HG03175 (cell line): ENCODE data around the gene SEMA4D.
A peak's percentile ranks its signal among the peaks of the same experiment; 100 is the strongest.
"Not testable (repeated sequence)": the region's sequence is repeated elsewhere in the genome, so short reads cannot be mapped to it uniquely, and the experiment has no call there.

ENCODE experiments used
- ATAC-seq: cut with Tn5 transposase; IDR thresholded peaks from one replicate; pipeline ENCODE4 v1.9.1; 2021; ENCODE audit warnings: mild to moderate bottlenecking, moderate library complexity; ENCODE audit not compliant: unreplicated experiment

Gene SEMA4D

DNA sequence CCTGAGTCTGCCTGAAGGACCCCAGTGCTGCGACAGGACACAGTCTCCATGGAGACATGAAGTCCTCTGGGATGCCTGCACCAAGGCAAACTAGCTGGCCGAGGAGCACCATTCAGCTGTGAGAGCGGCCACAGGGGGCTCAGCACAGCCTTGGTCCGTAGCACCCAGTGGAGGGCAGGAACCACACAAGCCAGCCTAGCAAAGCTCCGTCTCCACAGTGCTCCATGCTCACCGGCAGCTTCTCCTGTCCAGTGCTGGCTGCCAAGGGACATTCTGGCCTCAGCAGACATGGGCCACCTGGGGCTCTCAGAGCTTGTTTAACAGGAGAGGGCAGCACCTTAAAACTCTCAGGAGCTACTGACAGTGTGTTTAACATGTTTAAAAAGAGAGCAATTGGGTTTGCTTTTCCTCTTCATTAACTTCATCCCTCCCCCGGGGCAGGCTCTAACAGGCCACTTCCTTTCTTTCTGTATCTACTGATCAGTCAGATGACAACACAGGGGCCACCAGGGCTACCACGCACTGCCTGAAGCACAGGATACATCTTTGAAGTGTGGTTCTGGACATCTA is 122.6 kb downstream of the SEMA4D start:
- ATAC-seq: peak; percentile 69

DNA sequence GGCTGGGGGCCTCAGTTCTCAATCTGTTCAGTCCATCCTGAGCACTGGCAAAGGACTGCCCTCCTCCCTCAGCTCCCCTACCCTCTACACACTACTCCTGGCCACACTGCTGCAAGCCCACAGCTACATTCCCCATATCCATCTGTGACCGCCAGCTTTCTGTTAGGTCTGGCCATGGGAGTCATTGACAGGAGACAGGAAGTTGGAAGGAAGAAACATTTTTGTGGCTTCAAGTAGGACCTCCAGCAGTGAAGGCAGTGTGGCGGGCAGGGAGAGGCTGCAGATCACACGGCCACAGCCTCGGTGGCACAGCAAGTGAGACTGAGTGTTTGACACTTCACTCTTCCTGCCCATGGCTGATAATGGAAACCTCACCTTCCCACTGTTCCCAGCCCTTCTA is 123.7 kb downstream of the SEMA4D start:
- no peak for ATAC-seq

DNA sequence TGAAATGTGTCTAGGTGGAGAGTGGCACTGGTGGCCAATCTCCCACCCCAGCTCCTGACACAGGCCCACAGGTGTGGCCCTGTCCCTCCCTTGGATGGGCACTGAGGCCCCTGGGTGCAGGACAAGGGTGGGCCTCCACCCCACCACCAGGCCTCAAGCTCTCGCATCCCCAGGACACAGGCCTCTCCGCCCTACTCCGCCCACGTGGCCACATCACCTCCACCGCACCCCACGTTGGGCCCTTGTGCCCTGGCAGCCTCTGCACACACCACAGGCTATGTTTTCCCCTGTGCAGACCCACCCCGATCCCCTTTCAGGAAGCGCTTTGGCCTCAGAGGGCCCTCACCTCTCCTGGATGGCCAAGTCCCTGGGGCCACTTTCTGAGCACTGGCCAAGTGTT is 124.9 kb downstream of the SEMA4D start:
- ATAC-seq: no peak

DNA sequence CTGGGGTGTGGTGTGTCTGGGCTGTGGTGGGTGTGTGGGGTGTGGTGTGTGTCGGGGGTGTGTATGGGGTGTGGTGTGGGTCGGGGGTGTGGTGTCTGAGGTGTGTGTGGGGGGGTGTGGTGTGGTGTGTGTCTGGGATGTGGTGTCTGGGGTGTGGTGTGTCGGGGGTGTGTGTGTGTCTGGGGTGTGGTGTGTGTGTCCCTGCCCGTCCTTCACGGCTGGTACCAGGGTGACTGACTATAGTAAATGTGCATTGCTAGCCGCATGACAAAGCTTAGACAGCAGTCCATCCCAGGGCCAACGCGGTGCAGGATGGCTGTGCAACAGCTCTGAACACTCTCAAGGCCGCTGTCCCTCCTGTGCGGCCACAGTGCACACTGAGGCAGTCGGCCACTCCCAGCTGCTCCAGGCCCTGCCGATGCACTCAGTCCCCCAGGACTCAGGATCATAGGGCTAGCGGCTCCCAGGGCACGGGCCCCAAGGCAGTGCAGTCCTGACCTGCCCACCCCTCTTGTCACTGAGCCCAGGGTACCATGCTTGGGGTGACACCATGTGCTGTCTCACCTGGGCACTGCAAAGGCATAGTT is 125.6 kb downstream of the SEMA4D start:
- no peak for ATAC-seq

DNA sequence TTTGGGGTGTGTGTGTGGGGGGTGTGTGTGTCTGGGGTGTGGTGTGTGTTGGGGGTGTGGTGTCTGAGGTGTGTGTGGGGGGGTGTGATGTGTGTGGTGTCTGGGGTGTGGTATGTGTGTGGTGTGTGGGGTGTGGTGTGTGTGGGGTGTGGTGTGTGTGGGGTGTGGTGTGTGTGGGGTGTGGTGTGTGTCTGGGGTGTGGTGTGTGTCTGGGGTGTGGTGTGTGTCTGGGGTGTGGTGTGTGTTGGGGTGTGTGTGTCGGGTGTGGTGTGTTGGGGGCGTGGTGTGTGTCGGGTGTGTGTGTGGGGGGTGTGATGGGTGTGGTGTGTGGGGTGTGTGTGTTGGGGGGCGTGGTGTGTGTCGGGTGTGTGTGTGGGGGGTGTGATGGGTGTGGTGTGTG is 126.1 kb downstream of the SEMA4D start:
- ATAC-seq: not testable (repeated sequence)

DNA sequence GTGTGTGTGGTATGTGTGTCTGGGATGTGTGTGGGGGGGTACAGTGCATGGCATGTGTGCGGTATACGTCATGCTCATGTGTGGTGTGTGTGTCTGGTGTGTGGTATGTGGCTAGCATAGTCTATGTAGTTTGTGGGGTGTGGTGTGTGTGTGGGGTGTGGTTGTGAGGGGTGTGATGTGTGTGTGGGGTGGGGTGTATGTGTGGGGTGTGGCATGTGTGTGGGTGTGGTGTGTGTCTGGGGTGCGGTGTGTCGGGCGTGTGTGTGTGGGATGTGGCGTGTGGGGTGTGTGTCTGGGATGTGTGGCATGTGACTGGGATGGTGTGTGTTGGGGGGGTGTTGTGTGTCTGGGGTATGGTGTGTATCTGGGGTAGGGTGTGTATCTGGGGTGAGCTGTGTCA is 127.3 kb downstream of the SEMA4D start:
- no peak for ATAC-seq

DNA sequence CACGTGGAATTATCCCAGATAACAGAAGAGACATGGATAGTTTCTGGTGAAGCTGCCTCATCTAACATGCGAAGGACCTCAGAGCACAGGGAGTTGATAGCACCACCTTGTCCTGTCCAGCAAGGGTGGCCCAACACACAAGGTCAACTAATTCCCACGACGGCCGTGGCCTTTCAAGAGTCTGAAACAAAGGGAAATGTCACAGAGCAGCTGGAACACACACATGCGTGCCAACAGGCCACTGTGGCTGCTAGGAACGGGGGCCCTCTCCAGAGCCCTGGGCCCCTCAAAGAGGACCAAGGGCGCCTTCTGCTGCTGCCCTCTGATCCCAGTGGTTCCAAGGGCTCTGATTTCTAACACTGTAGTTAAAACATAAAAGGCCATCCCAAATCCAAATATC is 128.9 kb downstream of the SEMA4D start:
- no peak for ATAC-seq

DNA sequence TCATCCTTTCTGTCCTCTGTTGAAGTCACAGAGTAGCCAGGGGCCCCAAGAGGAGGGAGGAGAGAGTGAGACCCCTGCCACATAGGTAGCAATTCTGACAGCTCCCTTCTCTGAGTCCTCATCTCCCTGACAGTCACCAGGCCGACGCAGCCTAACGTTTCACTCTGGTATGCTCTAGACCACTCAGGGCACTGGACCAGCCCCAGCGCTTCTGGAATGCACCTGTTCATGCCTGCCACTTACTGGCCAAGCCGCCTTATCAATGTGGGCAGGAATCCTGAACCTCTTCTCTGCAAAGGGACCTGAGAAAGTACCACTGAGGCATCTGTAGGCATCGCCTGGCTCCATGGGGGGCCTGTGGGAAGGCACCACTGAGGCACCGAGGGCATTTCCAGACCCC is 129.4 kb downstream of the SEMA4D start:
- ATAC-seq: no peak

DNA sequence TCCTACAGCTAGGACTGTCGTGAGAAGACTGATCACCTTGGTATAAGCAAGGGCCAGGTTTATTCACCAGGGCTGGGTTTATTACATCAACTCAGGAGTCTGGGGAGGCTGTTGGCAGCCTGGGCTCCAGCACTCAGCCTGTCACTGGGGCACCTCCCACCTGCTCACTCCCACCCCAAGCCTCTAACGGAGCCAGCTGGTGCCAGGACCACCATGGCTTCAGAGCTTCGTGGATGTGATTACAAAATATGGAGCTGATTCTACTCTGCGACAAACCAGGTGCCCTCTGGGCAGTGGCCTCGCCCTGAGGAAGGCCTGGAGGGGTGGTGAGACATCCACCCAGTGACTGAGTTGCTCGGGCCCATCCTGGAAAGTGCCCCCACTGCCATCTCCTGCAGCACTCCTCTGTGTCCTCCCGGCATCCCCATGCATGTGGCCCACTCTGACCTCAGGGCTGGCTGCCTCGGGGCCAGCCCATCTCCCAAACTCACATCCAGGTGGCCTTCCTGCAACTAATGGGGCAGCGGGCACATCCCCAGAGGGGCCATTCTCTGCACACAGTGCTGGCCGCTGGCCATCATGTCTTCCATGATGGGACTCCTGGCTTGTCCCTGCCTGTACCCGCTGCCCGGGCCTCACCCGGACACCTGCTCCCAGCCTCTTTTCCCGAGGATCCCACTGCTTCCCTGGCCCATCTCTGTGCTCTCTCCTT is 130.0 kb downstream of the SEMA4D start:
- no peak for ATAC-seq

DNA sequence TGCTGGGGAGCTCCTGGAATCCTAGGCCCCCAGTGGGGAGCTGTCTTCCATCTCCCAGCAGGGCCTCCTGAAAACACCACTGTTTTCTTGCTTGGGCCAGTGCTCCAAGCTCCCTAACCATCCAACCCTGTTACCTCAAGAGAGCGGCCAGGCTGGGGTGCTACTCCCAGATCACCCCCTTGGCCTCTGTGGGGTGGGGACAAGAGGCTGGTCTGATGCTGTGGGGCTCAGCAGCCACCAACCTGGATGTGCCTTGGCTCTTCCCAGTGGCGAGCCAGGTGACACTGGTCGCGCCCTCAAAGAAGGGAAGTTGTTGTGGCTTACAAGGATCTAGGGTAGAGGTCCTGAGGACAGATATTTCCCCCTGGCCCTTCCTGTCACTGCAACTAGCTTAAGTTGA is 130.6 kb downstream of the SEMA4D start:
- ATAC-seq: no peak

DNA sequence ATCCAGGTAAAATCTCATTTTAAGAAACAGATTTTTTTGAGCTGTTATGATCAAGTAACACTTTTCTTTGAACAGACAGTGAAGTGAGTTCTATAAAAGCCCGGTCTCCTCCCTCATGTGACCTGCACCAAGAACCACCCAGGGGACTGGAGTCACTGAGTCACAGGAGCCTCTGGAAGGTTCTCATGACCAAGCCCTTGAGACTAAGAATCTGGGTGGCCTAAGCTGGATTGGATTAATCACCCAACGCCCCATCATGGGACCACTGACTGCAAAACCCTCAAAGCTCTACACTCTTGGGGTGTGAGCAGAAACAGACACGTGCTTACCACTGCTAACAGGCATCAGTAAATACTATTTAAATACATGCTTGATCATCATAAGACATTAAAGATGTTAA is 131.2 kb downstream of the SEMA4D start:
- no peak for ATAC-seq

DNA sequence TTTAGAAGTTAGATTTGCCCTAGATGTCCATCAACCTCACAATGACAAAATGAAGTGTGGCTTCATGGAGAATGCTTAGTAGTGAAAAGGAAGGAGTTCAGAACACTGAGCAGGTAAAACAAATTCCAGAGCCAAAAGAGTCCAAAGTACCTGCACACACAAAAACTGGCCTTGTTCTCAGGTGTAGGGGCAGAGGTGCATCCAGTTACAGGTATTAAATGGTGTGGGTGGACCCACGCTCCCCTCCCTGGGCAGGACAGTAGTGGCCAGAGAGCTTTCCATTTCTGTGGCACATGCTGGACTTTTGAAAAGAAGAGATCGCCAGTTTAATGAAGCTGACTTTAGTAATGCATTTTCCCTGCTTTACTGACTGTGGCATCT is 132.4 kb downstream of the SEMA4D start:
- ATAC-seq: no peak

DNA sequence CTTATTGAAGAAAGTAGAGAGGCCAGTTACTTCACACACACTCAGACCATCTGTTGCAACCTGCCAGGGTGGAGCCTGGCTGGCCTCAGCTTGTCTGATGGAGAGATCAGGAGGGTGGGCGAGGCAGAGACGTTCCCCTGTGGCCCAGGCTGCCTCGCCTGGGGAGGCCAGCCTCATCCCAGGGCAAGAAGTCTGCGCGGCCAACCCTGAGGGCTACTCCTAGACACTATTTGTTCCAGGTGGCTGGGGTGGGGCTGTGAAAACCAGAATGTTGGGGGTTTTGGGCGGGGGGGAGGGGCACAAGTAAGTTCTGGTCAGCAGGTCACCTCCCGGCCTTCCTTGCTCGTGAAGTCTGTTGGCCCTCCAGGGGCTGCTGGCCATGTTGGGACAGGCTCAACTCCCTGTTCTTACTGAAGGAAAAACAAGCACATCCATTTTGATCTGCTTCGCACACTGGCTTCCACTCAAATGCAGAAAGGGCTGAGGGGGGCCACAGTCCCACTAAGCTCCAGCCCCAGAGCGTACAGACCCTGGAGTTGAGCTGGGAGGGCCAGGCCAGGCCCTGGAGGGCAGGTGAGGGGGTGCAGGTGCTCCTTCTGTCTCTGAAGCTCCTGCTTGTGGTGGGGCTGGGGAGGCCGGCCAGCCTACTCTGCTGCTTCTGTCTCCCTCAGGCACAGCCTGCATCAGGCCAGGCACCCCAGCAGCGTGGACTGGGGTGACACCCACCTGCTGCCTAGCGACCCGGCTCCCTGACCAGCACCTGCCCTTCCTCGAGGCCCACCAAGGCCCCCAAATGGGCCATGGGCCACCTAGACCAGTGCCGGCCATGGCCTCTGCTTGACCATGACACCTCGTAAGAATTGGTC is 133.0 kb downstream of the SEMA4D start:
- ATAC-seq: no peak

DNA sequence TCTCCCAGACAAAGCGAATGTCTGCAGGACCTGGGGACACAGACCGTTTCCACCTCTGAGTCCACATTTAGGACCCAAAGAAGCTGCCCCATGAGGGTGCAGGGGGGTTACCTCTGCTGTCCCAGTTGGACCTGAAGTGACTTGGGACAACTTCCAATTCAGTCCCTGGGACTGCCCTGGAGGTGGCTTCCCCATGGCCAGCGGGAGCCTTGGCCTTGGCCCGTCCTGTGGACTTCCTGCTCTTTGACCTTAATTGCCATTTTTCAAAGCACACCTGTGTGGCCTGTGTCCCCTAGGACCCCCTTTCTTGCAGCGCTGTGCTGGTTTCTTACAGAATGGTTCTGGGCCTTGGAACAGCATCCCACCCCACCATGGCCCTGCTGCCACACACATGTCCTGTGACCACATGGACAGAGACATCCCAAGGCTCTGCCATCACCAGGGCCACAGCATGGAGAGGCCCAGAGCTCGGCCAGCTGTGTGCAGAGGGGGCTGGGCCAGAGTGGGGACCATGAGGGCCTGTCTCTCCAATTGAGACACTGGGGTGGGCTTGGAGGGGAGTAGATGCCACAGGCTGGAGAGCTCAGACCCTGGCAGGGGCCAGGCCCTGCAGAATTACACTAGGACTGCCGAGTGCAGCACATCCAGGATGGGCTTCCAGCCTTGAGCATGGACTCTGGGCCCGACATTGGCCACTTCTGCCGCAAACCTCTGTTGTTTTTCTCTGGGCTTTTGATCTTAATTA is 133.8 kb downstream of the SEMA4D start:
- no peak for ATAC-seq

DNA sequence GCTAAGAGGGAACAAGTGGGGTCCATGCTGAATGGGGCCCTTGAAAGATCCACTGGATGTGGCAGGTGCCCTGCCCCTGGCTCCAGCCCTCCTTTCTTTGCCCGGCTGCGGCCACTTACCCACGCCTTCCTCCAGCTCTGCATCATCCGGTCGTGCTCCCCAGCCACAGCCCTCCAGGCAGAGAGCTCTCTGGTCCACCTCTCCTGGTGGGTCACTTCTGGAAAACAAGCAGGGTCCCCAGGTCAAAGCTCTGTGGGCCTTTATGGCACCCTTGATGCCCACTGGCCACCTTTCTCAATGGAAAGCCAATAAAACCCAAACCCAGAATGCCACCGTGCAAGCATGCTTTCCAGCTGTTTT is 134.6 kb downstream of the SEMA4D start:
- ATAC-seq: no peak

DNA sequence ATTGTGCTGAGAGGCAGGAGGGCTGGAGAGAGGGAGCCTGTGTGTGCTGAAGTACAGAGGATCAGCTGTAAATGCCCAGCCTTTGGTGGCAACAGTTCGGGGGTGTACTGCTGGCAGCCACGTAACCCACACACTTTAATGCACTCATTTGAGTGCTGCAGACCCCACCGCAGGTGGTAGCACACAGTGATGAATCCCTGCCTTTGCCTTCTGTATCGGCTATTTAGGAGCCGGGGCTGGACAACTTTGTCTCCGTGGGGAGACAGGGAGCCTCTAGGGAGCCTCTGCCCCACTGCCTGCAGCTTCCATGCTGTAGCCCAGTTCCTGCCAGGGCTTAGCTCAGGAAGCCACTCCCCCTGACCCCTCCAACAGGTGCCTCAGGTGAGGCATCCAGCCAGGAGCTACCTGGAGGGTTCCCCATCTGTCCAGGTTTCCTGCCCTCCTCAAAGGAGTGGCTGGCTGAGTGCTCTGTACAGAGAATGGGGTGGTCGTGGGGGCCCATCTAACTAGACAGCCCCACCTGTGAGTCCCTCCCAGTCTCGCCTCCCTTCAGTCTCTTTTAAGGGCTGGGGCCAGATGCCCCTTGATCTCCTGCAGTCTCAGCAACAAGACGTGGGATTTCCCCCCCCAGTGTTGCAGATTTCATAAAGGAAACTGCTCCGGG is 135.1 kb downstream of the SEMA4D start:
- no peak for ATAC-seq

DNA sequence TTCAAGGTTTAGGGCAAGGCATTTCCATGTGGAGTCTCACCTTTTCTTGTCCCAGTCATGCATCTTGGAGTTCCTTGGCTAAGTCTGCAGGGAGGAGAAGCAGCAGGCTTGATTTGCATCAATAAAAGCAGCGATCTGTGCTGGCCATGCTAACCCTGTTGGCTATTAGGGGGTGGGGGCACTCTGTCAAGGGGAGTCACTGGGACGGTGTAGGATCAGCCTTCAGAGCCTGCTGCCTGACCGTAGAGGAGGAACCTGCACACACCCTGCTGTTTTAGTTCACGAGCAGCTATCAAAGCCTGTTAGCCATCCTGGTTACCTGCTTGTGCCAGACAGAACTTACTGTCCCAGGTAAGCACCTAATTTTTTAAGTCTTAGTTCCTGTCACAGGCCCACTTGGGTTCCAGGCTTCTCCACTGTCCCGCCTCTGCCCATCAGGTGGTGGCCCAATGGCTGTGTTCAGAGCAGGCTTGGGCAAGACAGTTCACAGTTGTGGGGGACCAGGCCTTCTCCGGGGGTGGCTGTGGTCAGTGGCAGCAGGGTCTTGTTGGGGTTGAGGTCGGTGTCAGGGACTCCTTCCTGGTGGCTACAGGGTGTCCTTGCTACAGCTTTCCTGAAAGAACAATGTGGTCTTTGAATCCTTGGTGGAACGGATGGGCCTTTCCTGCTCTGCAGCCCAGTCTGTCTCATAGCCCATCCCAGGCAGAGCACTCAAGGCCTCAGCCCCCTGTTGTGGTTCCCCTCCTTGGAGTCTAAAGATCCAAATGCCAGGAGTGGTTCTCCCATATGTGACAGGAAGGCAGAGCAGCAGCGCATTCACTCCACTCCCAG is 135.9 kb downstream of the SEMA4D start:
- ATAC-seq: no peak

DNA sequence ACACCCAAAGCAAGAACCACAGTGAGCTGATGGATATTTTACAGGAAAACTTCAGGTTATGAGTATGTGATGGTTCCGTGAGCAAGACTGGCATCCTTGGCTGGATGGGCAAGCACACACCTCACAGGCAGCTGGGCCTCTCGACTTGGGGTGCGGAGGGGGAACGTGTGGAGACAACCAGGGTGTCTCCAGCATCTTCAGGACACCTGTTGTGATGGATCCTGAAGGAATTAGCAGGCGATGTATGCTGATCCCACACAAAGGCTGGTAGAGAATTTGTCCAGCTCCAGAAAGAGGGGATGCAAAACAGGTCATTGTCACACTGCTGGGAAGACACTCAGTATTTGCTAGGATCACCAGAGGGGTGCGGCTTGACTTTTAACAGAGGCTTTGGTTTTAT is 136.9 kb downstream of the SEMA4D start:
- ATAC-seq: no peak

DNA sequence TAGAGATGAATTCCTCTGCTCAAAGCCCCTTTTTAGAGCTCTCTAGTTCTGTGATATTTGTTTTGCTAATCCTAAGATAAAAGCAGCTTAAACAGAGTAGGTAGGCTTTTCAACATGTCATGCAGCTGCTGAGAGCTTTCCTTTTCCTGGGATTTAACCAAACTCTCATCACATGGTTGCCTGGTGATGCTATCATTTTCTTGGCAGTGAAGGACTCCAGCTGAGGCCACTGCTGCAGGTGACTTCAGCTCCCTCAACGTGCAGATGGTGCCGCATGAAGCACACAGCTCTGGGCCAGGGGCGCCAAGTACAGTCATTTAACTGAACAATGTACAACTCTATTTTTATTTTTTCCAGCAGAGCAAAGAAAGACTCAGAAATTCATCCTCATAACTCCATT is 137.4 kb downstream of the SEMA4D start:
- no peak for ATAC-seq
